CMK (cell line): ENCODE results near the gene LRCH1.

Experiments used
- DNase-seq: peaks from one replicate; pipeline ENCODE4 v3.0.0-alpha.2; 2010; ENCODE audit warnings: low read depth

Gene LRCH1

DNA sequence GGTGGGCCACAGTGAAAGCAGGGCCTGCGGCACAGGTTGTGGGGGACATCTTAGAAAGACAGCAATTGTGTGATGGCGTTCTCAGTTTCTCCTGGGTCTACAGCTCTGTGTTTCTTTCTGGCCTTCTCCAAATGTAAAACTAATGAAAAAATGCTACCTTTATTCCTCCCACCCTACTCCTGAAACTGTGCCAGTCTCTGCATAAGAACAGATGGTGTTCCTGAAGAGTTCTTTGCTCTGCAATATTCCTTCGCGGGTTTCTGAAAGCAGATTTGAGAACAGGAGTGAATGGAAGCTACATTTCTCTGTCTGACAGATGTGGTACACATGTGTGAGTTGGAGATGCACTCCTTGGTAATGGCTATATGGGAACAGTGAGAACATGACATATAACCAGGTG lies 18.0 kb upstream of the LRCH1 start:
- DNase-seq = no peak

DNA sequence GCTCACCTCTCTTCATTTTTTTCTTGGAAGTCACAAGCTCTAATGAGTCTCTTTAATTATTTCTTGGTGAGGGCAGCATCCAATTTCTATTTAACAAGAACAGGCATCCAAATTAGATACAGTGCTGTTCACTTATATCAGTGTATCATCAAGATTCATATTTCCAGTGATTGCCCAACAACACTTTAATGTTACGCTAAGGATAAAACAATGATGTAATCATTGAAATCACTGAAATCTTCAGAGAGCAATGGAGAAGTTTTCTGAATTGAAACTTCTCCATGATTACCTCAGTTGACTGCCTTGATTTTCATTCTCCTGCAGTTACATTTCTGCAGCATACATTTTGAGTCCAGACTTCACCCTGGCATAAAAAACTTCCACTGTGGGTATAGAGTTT lies 17.1 kb upstream of the LRCH1 start:
- no peak for DNase-seq

DNA sequence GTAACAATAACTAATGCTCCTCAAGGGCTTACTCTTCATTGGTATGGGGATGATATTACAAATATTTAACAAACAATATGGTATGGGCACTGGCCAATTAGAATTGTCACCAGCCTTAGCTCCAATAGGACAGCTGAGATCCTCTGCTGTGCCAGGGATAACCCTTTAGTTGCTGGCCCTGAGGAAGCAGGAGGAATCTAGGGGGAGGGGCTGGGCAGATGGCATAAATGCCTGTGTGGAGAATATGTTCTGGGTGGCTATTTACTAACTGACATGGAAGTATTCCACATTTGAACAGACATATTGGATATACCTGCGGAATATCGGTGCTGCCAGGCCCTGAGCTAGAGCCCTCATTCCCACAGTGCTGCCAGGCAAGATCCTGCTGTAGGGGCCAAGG lies 16.6 kb upstream of the LRCH1 start:
- no peak for DNase-seq

DNA sequence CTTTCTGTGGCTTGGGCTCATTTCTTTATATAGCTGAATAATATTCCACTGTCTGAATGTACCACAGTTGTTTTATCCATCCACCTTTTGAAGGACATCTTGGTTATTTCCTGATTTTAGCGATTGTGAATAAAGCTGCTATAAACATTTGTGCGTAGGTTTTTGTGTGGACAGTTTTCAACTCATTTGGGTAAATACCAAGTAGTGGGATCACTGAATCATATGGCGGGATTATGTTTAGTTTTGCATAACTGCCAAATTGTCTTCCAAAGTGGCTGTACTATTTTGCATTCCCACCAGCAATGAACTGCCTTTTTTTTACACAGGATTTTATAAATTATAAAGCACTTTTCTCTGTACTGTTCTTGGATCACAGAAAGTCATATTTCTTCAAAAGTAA lies 13.7 kb upstream of the LRCH1 start:
- DNase-seq = no peak

DNA sequence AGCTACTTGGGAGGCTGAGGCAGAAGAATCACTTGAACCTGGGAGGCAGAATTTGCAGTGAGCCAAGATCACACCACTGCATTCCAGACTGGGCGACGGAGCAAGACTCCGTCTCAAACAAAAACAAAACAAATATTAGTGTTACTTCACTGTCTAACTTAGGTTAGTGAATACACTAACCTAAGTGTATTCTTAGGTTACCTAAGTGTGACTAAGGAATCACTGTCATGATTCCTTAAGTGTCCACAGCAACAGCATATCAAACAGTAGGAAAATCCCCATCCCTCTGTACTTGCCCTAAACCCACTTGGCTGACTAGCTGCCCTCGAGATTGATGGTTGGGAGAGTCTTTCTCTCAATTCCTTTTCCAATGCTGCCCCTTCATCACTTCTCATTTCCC lies 11.8 kb upstream of the LRCH1 start:
- no peak for DNase-seq

DNA sequence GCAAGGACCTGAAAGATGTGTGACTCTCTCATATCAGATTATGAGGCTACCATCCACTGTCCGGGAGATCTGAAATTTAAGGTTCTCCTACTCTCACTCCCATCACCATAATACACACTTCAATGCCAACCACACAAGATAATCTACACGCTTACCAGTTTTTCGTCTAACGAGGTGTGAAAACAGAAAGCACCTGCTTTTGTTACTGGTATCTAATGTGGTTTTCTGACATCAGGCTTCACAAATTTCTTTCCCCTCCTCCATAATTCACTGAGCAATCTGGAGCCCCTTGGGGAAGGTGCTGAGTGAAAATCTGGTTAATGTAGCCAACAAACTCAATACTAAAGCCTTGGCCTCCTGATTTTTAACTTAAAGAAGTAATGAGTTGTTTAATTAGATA lies 10.1 kb upstream of the LRCH1 start:
- DNase-seq = no peak

DNA sequence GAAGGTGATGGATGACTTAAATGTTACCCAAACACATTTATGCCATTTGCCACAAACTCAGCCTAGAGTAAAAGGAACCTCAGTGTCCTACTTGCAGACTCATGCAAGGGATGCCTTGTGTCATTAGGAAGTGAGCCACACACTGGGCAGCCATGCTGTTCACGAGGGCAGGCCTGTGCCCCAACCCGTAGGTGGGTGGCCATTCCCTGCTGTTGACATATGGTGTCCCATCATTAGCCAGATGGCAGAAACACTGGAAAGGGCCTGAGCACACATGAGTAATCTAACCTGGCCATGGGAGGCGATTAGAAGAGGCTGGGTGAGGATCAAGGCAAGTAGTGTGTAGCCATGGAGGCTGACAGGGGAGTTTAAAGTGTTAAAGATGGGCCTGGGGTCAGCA lies 9.7 kb upstream of the LRCH1 start:
- no peak for DNase-seq

DNA sequence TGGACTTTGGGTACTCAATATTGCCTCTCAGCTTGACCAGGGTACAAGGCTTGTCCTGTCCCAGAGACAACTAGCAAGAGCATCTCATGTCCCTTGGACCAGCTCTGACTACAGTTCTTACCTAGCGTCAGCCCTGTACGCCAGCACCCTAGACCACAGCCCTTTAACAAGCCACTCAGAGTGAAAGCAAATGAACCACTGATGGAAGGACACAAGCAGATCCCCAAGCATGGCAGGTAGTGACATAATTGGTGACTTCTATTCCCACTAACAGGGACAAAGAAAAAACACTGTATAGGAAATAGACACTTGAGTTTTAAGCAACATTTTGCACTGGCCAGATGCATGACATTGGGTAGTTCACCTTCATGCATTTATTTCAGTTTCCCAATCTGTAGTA lies 8.8 kb upstream of the LRCH1 start:
- DNase-seq = no peak

DNA sequence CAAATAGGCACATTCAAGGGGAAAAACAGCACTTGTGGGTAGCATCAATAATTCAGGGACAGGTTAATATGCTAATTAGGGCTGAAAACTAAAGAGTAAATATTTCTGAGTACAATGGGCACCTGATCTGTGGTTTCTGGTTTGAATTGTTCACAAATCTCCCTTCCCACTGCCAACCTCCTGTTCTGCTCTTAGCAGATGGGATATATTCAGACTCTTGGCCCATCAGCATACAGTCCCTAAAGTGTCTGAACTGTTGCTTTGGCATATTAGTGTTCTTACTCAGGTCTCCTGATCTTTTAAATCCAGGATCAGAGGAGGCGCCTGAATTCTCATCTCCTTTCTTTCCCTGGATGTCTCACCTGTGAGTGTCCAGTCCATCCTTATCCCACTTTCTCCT lies 8.2 kb upstream of the LRCH1 start:
- DNase-seq = no peak

DNA sequence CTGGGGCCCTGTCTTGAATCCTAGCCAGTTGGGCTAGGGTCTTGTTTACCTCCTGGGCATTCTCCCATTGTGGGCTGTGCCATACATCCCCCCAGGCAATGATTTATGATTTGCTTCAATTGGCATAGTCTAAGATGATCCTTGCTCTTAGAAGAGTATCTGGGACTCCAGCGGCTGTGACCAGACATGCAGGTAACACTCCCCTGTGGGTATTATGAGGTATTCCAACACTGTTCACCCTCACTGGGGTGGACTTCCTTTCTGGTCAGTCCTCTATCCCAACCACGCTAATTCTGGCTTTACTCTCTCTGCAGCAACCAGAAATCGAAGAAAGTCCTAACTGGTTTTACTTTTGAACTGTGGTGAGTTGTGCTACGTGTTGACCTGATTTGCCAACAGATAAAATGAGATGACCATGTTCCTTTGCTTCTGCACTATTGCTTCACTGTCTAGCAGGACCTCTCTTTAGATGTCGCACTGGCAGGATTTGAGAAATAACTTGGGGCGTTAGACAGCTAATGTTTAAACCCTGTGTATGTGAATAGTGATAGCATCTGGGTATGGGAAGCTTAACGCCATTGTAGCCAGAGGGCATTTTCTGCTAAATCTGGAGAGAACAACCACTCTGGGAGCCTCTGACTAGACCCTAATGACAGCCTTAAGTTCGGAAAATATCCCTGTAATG lies 6.7 kb upstream of the LRCH1 start:
- no peak for DNase-seq

DNA sequence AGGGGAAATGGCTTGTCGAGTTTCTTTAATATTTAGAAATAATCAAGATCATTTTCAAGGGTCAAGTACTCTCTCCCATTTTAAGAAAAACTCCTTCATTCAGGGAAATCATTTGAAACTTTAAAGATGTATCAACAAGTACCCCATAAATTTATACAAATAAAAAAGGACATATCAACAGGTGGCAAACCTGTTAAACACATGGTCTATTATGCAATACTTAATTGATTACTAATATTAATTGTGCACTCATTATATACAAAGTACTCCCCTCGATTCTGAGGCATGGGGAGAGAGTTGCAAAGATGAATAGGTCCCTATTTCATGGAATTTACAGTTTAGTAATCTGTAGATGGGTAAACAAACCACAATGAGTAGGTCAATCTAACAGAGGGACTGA lies 2.1 kb upstream of the LRCH1 start:
- DNase-seq = no peak

DNA sequence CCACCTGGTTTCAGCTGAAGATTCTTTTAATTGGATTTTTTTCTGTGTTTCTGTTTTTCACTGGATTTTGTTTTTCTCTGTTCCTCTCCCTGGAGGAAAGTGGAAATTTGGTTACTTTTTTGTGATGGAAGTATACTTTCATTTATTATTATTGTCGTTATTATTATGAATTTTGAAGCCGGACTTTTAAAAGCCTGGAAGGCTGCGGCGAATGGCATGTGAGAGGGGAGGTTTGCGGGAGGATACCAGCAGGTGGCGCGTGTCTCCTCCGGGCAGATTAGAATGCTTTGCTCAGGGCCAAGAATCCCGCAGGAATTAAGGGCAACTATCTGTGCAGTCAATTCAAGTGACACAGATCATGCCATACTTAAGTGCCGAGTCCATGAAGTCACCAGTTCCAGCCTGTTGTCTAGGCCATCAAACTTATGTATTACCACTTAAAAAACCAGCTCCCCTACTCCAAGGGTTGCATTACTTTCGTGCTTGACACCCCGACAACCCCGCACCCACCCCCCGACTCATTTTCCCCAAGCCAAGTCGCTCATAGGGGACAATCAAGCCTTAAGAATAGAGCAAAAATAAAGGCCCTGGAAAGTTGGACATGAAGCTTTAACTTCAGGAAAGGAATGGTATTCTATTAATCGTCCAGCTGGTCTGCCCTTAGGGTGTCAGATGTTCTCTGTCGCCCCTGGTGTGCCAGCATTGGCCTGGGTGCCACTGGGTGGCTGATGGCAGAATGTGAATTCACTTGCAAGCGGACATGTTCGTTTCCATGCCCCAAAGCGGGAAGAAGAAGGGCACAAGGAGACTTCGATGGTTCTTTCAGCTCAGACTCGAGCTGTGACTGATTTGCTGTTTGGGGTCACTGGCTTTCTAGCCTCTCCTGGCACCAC lies 1.3 kb upstream of the LRCH1 start:
- DNase-seq = no peak

DNA sequence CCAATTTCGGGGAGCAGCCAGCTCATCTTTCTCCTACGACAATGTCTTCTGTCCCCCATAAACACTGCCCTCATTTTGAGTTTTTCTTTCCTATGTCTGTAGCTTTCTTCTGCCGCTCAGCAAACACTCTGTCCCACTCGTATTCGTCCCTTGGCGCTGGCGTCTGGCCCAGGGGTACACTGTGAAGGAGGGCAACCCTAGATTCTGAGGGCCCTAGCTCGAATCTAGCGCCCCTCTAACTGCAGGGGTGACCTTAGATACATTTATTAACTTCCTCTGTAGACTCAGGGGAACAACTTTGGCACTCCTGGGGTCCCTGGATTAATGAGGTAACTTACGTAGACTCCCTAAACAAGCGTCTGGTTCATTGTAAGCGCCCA lies 677 bp upstream of the LRCH1 start:
- DNase-seq = no peak

DNA sequence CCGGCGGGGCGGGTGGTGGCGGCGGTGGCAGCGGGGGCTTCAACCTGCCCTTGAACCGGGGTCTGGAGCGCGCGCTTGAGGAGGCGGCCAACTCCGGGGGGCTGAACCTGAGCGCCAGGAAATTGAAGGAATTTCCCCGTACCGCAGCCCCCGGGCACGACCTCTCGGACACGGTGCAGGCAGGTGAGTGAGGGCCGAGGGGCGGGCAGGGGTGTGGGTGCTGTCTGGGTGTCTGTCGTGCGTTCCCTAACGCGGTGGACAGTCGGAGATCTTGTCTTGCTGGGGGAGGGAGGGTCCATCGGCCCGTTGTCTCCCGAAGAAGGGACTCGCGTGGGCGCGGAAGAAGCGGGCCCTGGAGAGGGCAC lies 533 bp downstream of the LRCH1 start:
- no peak for DNase-seq

DNA sequence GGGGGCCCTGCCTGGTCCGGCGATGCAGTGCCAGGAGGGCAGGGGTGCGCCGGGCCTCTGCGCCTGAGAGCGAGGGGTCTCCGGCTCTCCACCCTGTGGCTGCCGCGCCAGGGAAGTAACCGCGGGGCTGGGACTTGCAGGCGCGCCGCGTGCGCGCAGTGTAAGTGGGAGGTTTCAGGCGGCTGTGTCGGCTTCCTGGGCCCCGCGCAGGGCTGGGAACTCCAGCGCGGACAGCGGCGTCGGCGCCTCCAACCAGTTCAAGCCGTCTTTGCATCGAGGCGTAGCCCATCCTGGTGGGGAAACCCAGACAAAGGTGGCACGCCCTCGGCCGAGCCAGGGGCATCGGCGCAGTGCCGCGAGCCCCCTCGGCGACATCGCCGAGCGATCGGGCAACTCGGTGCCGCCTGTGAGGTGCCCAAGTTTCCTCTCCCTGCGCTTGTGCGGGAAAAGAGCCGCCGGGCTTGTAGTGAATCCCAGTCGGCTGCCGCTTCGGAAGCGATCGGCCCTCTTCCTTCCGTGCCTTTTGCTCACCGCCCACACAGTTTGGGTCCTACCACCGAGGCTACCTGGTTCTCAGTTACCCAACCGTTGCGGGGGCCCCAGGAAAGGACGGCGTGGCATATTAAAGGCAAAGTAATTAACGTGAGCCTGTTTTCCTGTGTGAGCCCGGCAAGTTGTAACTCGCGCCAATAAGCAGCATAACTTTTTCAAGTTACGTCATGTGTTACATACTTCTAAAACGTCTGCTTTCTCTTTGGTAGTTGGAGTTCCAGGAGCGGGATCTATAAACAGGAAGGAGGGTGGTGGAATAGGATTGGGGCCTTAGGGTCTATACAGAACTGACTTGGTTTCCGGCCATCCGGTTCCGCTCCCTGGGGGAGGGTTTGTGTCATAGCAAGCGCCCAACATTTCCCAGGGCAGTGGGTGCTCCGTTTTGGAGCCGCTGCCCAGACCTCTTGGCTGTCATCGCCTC lies 1.2 kb downstream of the LRCH1 start:
- DNase-seq = no peak

DNA sequence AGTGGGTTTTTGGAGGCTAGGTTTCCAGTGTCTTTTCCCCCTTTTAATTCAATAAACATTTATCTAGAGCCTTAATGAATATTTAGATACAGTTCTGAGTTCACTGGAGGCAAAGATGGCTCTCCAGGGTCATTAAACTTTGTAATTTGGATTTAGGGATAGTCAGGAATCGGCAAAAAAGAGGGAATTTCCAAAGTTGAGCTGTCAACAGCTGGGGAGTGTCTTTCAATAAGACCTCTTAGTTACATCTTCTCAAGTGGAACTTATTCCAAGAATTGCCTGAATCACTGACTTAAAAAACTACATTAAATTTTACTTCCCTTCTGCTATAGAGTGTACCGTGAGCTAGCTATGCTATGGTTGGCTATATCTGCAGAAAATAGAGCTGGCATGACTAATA lies 2.0 kb downstream of the LRCH1 start:
- DNase-seq = no peak

DNA sequence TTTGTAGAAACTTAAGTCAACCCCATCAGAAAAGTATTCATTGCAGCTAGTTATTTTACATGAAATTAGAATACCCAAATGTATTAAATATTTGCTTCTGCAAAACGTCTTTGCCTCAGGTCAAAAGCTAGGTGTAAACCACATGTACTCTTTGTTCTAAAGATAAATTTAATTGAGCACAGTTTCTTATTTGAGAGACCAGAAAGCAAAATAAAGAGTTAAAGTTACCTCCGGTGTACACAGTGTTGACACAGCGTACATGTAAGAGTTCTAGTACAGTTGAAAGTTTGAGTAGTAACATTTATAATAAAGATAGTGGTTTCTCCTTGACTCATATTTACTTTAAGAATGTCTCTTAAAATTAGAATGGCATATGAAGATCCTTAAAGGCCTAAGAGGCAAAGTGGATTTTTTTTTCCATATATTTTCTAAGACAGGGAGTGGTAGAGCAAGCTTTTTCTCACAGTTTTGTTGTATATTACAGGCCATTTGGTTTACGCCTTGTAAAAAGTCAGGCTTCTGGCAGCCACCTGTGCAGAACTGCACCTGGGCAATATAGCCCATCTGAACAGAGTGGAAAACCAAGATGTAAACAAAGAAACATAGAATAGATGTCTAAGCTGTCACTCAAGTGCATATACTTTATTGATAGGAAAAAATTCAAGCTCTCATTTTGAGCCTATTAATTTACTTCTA lies 2.9 kb downstream of the LRCH1 start:
- DNase-seq = no peak

DNA sequence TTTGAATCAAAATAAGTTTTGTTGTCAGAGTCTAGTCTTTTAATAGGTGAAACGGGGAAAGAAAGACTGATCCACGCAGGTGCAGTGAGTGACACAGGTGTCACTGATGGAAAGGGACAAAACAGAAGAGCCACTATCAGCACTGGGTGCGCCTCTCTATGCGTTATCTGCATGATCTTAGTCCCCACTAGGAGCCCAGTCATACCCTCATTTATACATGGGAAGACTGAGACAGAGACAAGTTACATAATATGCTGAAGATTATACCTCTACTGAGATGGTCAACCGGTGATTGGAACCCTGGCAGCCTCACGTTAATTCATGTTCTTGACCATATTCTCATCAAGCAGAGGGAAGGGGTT lies 3.4 kb downstream of the LRCH1 start:
- DNase-seq = no peak

DNA sequence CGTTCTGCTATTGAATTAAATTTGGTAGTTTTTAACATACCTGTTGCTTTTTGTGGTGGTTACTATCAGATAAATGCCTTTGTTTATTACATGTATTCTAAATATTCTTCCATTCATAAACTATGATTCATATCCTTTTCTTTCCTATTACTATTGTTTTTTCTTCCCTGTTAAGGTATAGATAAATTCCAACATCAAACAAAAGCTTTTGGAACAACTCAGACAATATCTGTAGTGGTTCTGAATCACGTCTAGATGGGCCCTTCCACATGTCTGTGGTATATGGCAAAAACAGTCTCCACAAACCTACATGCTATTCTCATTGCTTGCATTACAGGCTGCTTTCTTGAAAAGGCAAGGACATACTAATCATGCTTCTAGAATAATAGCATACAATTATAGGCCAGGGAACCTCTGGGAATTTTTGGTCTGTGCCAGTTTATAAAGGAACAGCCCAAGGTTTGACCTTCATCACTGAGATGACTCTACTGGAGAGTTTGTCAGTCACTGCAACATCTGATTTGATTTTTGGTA lies 6.4 kb downstream of the LRCH1 start:
- no peak for DNase-seq

DNA sequence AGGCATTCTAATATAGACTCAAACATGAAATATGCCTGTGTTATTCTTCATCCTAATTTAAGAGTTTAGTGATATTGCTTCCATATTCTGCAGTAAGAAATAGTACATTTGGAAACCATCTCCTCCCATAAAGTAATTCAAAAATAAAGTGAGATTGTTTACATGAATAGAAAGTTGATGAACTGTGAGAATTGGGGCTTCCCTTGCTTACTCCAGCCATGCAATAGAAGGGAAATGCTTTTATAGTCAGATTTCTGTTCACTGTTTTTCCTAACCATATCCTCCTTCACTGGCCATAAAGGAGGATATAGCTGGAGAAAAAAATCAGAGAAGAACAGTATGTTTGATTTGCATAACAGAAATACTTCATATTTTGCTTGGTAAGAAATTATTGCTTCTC lies 7.8 kb downstream of the LRCH1 start:
- DNase-seq = no peak

DNA sequence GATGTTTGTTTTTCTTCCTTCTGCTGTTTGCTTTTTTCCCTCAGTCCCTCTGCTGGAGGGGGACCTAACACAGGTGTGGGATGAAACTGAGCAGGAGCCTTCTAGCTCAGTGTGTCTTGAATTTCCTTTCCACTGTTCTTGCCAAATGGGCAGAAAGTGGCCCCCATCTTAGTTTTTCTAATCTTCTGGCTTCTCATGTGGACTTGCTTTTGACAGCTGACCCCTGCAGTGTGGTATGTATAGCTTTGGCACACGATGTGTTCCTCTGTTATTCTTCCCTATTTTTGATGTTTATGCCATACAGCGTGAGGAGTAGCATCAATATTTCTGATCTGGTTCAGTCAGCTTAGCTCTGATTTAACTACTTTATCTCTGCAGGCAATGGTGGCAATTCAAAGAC lies 8.3 kb downstream of the LRCH1 start:
- no peak for DNase-seq

DNA sequence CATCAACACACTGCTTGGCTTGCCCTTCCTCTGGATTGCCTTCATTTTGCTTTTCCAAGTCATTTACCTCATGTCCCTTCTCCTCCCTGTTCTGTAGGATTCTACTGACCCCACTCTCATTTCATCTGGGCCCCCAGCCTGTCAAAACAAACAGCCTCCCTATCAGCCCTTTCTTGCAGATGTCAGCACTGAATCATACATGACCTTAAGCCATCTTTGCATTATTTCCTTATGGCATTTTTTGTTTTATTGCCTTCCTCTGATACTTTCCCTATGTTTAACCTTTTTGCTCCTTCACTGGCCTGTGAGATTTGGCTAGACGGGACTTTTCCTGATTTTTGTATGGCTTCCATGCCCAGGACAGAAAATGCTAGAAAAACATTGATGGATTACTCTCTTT lies 8.7 kb downstream of the LRCH1 start:
- no peak for DNase-seq
